ENCODE measurements around the gene BRPF1.

Gene BRPF1

GRCh38 chr3:9731206-9732079 is at the start of gene BRPF1:
Gene BRPF1, plus strand, starts transcription at chr3:9731735. Its CDS starts 2,406 bp downstream, at chr3:9734141.
- peak; percentile 98 for DNase-seq

- no peak for DNase-seq
Measured at GRCh38 chr3:9682096-9682495, 49.4 kb upstream of the BRPF1 start.

- no peak for DNase-seq
Measured at GRCh38 chr3:9683426-9683825, 48.1 kb upstream of the BRPF1 start.

- no peak for DNase-seq
Measured at GRCh38 chr3:9685216-9686049, 46.1 kb upstream of the BRPF1 start.

- DNase-seq, result peak; percentile 43
Measured at GRCh38 chr3:9686050-9686550, 45.4 kb upstream of the BRPF1 start.

- no peak for DNase-seq
Measured at GRCh38 chr3:9686703-9687102, 44.8 kb upstream of the BRPF1 start.

- no peak for DNase-seq
Measured at GRCh38 chr3:9687514-9687913, 44.0 kb upstream of the BRPF1 start.

- DNase-seq, result no peak
Measured at GRCh38 chr3:9688961-9689360, 42.6 kb upstream of the BRPF1 start.

GRCh38 chr3:9689757-9690156 is 41.8 kb upstream of the BRPF1 start:
- no peak for DNase-seq

GRCh38 chr3:9690451-9691450 is 40.8 kb upstream of the BRPF1 start:
- no peak for DNase-seq

GRCh38 chr3:9691636-9692035 is 39.9 kb upstream of the BRPF1 start:
- no peak for DNase-seq

GRCh38 chr3:9692416-9692815 is 39.1 kb upstream of the BRPF1 start:
- DNase-seq, result no peak

- no peak for DNase-seq
Measured at GRCh38 chr3:9695345-9695744, 36.2 kb upstream of the BRPF1 start.

GRCh38 chr3:9695746-9696145 is 35.8 kb upstream of the BRPF1 start:
- DNase-seq, result no peak

- DNase-seq, result no peak
Measured at GRCh38 chr3:9696480-9697220, 34.9 kb upstream of the BRPF1 start.

- DNase-seq, result no peak
Measured at GRCh38 chr3:9697892-9698291, 33.6 kb upstream of the BRPF1 start.

GRCh38 chr3:9698293-9698692 is 33.2 kb upstream of the BRPF1 start:
- no peak for DNase-seq

GRCh38 chr3:9700536-9700935 is 31.0 kb upstream of the BRPF1 start:
- no peak for DNase-seq

GRCh38 chr3:9701006-9701405 is 30.5 kb upstream of the BRPF1 start:
- no peak for DNase-seq

- no peak for DNase-seq
Measured at GRCh38 chr3:9701711-9702110, 29.8 kb upstream of the BRPF1 start.

GRCh38 chr3:9703240-9703639 is 28.3 kb upstream of the BRPF1 start:
- no peak for DNase-seq

Data from hematopoietic multipotent progenitor cell treated with erythropoietin and hydrocortisone succinate and interleukin-3 and kit ligand, for 8 days (in vitro differentiated cells).